Esophagus muscularis mucosa (tissue), 3 donors: Measurements from ENCODE around the gene MACROD2.

ENCODE experiments used
- CTCF ChIP-seq, 3 experiments: fragments of 200-600 bp in 2 of 3; fragments of 450-650 bp in 1 of 3; sonication (generic) in 2 of 3; IDR thresholded peaks; one replicate each; pipeline ENCODE4 v1.5.1; 2017 to 2019; ENCODE audit warnings: antibody characterized with exemption in 3 of 3, mild to moderate bottlenecking in 2 of 3, moderate library complexity in 1 of 3
- POLR2A ChIP-seq: fragments of 450-650 bp; IDR thresholded peaks from one replicate; pipeline ENCODE4 v1.6.1; 2017; ENCODE audit warnings: antibody characterized with exemption, moderate library complexity, mild to moderate bottlenecking, low read depth
- POLR2AphosphoS5 ChIP-seq, 2 donors: sonication (generic); formaldehyde crosslinking; IDR thresholded peaks; one replicate each; pipeline ENCODE4 v1.6.1; 2017; ENCODE audit warnings: antibody characterized with exemption in 2 of 2

GRCh38 chr20:14291502-14291901 is 296.2 kb downstream of the MACROD2 start:
- TF ChIP-seq POLR2A (no peak), CTCF (IDR thresholded peaks at IDR 0.05) (no peak), POLR2AphosphoS5 (IDR thresholded peaks at IDR 0.05) (no peak)
